ENCODE measurements around the gene XPO1. TPM values are rescaled to one million over a fixed set of nuclear protein-coding genes. Genes with fewer than 3 reads are reported as not detected.

Gene XPO1
- total RNA-seq, 1 experiment from 2014 or later: 272 TPM

DNA sequence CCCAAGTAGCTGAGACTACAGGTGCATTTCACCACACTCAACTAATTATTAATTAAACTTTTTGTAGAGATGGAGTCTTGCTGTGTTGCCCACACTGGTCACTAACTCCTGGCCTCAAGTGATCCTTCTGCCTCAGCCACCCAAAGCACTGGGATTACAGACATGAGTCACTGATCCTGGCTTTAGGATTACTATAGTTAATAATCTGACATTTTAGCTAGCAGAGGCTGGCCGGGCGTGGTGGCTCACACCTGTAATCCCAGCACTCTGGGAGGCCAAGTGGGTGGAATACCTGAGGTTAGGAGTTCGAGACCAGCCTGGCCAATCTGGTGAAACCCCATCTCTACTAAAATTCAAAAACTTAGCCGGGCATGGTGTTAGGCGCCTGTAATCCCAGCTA is 106.8 kb downstream of the XPO1 start:
- CTCF ChIA-PET: interaction anchor here (0.6 kb wide), 1 partner anchor 11 kb away, joined by 3 read pairs; no protein-coding TSS in a partner anchor
- Mint-ChIP-seq H3K4me3 (no peak overlapping the region), H3K9me3 (no peaks in the 10 kb centered on the region), H3K4me1 (peaks cover 39% of the 10 kb centered on the region), H3K27me3 (ENCODE audit: low read depth) (no peaks in the 10 kb centered on the region), H3K27ac (no peak overlapping the region), H3K36me3 (no peaks in the 10 kb centered on the region)
- no peak for TF ChIP-seq CBFB (CRISPR knock-in tag; IDR thresholded peaks at IDR 0.05; ENCODE audit: low read depth)
- TF ChIP-seq, protein P1, sequence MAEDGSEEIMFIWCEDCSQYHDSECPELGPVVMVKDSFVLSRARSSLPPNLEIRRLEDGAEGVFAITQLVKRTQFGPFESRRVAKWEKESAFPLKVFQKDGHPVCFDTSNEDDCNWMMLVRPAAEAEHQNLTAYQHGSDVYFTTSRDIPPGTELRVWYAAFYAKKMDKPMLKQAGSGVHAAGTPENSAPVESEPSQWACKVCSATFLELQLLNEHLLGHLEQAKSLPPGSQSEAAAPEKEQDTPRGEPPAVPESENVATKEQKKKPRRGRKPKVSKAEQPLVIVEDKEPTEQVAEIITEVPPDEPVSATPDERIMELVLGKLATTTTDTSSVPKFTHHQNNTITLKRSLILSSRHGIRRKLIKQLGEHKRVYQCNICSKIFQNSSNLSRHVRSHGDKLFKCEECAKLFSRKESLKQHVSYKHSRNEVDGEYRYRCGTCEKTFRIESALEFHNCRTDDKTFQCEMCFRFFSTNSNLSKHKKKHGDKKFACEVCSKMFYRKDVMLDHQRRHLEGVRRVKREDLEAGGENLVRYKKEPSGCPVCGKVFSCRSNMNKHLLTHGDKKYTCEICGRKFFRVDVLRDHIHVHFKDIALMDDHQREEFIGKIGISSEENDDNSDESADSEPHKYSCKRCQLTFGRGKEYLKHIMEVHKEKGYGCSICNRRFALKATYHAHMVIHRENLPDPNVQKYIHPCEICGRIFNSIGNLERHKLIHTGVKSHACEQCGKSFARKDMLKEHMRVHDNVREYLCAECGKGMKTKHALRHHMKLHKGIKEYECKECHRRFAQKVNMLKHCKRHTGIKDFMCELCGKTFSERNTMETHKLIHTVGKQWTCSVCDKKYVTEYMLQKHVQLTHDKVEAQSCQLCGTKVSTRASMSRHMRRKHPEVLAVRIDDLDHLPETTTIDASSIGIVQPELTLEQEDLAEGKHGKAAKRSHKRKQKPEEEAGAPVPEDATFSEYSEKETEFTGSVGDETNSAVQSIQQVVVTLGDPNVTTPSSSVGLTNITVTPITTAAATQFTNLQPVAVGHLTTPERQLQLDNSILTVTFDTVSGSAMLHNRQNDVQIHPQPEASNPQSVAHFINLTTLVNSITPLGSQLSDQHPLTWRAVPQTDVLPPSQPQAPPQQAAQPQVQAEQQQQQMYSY (CRISPR knock-in tag; IDR thresholded peaks at IDR 0.05): no peak
- TF ChIP-seq ZNF219 (CRISPR knock-in tag; IDR thresholded peaks at IDR 0.05; ENCODE audit: borderline replicate concordance): no peak
- TF ChIP-seq TCF7 (CRISPR knock-in tag; IDR thresholded peaks at IDR 0.05; ENCODE audit: low read depth): no peak
- TF ChIP-seq ZBTB21 (CRISPR knock-in tag; IDR thresholded peaks at IDR 0.05; ENCODE audit: borderline replicate concordance): no peak
- TF ChIP-seq ATF1 (CRISPR knock-in tag; IDR thresholded peaks at IDR 0.05): no peak
- no peak for TF ChIP-seq EMX1 (CRISPR knock-in tag; IDR thresholded peaks at IDR 0.05)
- no peak for TF ChIP-seq GRHL2 (CRISPR knock-in tag; IDR thresholded peaks at IDR 0.05; ENCODE audit: insufficient replicate concordance, severe bottlenecking)
- TF ChIP-seq, protein P2, sequence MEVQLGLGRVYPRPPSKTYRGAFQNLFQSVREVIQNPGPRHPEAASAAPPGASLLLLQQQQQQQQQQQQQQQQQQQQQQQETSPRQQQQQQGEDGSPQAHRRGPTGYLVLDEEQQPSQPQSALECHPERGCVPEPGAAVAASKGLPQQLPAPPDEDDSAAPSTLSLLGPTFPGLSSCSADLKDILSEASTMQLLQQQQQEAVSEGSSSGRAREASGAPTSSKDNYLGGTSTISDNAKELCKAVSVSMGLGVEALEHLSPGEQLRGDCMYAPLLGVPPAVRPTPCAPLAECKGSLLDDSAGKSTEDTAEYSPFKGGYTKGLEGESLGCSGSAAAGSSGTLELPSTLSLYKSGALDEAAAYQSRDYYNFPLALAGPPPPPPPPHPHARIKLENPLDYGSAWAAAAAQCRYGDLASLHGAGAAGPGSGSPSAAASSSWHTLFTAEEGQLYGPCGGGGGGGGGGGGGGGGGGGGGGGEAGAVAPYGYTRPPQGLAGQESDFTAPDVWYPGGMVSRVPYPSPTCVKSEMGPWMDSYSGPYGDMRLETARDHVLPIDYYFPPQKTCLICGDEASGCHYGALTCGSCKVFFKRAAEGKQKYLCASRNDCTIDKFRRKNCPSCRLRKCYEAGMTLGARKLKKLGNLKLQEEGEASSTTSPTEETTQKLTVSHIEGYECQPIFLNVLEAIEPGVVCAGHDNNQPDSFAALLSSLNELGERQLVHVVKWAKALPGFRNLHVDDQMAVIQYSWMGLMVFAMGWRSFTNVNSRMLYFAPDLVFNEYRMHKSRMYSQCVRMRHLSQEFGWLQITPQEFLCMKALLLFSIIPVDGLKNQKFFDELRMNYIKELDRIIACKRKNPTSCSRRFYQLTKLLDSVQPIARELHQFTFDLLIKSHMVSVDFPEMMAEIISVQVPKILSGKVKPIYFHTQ (CRISPR knock-in tag; IDR thresholded peaks at IDR 0.05): no peak
- TF ChIP-seq ESRRA (CRISPR knock-in tag; IDR thresholded peaks at IDR 0.05; ENCODE audit: borderline replicate concordance): no peak
- TF ChIP-seq FOXJ3 (CRISPR knock-in tag; IDR thresholded peaks at IDR 0.05; ENCODE audit: borderline replicate concordance): no peak
- no peak for TF ChIP-seq CREM (CRISPR knock-in tag; IDR thresholded peaks at IDR 0.05)
- TF ChIP-seq SP1 (CRISPR knock-in tag; conservative IDR thresholded peaks at IDR 0.05): no peak
- TF ChIP-seq NR3C1 (CRISPR knock-in tag; conservative IDR thresholded peaks at IDR 0.05; ENCODE audit: low read depth): no peak
- TF ChIP-seq, protein P3, sequence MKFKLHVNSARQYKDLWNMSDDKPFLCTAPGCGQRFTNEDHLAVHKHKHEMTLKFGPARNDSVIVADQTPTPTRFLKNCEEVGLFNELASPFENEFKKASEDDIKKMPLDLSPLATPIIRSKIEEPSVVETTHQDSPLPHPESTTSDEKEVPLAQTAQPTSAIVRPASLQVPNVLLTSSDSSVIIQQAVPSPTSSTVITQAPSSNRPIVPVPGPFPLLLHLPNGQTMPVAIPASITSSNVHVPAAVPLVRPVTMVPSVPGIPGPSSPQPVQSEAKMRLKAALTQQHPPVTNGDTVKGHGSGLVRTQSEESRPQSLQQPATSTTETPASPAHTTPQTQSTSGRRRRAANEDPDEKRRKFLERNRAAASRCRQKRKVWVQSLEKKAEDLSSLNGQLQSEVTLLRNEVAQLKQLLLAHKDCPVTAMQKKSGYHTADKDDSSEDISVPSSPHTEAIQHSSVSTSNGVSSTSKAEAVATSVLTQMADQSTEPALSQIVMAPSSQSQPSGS (CRISPR knock-in tag; IDR thresholded peaks at IDR 0.05; ENCODE audit: borderline replicate concordance, low read depth): no peak
- no peak for TF ChIP-seq ZNF232 (CRISPR knock-in tag; IDR thresholded peaks at IDR 0.05)
- TF ChIP-seq, protein P4, sequence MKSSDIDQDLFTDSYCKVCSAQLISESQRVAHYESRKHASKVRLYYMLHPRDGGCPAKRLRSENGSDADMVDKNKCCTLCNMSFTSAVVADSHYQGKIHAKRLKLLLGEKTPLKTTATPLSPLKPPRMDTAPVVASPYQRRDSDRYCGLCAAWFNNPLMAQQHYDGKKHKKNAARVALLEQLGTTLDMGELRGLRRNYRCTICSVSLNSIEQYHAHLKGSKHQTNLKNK (CRISPR knock-in tag; IDR thresholded peaks at IDR 0.05): no peak
- TF ChIP-seq ZNF317 (CRISPR knock-in tag; IDR thresholded peaks at IDR 0.05; ENCODE audit: borderline replicate concordance, low read depth): no peak
- TF ChIP-seq PRRX2 (CRISPR knock-in tag; IDR thresholded peaks at IDR 0.05): no peak
- TF ChIP-seq, protein P5, sequence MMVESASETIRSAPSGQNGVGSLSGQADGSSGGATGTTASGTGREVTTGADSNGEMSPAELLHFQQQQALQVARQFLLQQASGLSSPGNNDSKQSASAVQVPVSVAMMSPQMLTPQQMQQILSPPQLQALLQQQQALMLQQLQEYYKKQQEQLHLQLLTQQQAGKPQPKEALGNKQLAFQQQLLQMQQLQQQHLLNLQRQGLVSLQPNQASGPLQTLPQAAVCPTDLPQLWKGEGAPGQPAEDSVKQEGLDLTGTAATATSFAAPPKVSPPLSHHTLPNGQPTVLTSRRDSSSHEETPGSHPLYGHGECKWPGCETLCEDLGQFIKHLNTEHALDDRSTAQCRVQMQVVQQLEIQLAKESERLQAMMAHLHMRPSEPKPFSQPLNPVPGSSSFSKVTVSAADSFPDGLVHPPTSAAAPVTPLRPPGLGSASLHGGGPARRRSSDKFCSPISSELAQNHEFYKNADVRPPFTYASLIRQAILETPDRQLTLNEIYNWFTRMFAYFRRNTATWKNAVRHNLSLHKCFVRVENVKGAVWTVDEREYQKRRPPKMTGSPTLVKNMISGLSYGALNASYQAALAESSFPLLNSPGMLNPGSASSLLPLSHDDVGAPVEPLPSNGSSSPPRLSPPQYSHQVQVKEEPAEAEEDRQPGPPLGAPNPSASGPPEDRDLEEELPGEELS (CRISPR knock-in tag; IDR thresholded peaks at IDR 0.05): no peak
- POLR2A ChIA-PET: interaction anchor here (0.6 to 0.8 kb wide), 2 partner anchors 8 to 20 kb away, joined by 3 read pairs; no protein-coding TSS in a partner anchor
- ATAC-seq (no peak), DNase-seq (ENCODE audit: low spot score) (no peak)

Other genes with a start within 250 kb of the XPO1 start
- 87.4 to 96.2 TPM (median 92.3 TPM) in 3 replicates for gene USP34, start 67.3 kb downstream of the XPO1 start, total RNA-seq (2021)